H9 (cell line): ENCODE results near the gene COG8. TPM values are rescaled to one million over a fixed set of nuclear protein-coding genes. Genes with fewer than 3 reads are reported as not detected.

Experiments
- DNase-seq: peaks from one replicate; pipeline ENCODE4 v3.0.0-alpha.2; 2017
- H2AFZ ChIP-seq: one replicate; pipeline ENCODE4 v1.6.1; 2013; ENCODE audit warnings: mild to moderate bottlenecking, low read length, control low read depth, moderate library complexity
- H2AK5ac ChIP-seq: 2 replicates; pipeline ENCODE4 v1.6.1; 2013; ENCODE audit warnings: low read length, control low read depth, mixed read lengths; ENCODE audit not compliant: insufficient read length
- H2BK120ac ChIP-seq: one replicate; pipeline ENCODE4 v1.6.1; 2013; ENCODE audit warnings: low read depth, mild to moderate bottlenecking, low read length, control low read depth, inconsistent platforms; ENCODE audit not compliant: poor library complexity, severe bottlenecking
- H2BK12ac ChIP-seq: 2 replicates; pipeline ENCODE4 v1.6.1; 2013; ENCODE audit warnings: low read length, control low read depth, mixed read lengths, low read depth; ENCODE audit not compliant: insufficient read length
- H2BK15ac ChIP-seq: 2 replicates; pipeline ENCODE4 v1.6.1; 2013; ENCODE audit warnings: low read depth, low read length, control low read depth
- H2BK20ac ChIP-seq: one replicate; pipeline ENCODE4 v1.6.1; 2013; ENCODE audit warnings: low read depth, mild to moderate bottlenecking, low read length, control low read depth, inconsistent platforms; ENCODE audit not compliant: poor library complexity, severe bottlenecking
- H2BK5ac ChIP-seq: 2 replicates; pipeline ENCODE4 v1.6.1; 2013; ENCODE audit warnings: low read length, control low read depth, mixed read lengths; ENCODE audit not compliant: insufficient read length
- H3K14ac ChIP-seq: 2 replicates; pipeline ENCODE4 v1.6.1; 2013; ENCODE audit warnings: low read length, control low read depth; ENCODE audit not compliant: insufficient read depth
- H3K18ac ChIP-seq: 2 replicates; pipeline ENCODE4 v1.6.1; 2013; ENCODE audit warnings: low read depth, mild to moderate bottlenecking, mixed read lengths, low read length, control low read depth; ENCODE audit not compliant: insufficient read length
- H3K23ac ChIP-seq: 2 replicates; pipeline ENCODE4 v1.6.1; 2013; ENCODE audit warnings: low read length, control low read depth, mixed read lengths, low read depth; ENCODE audit not compliant: insufficient read length
- H3K23me2 ChIP-seq: 2 replicates; pipeline ENCODE4 v1.6.1; 2013; ENCODE audit warnings: low read depth, mild to moderate bottlenecking, mixed read lengths, low read length, control low read depth; ENCODE audit not compliant: insufficient read length, poor library complexity, severe bottlenecking
- H3K27ac ChIP-seq: 2 replicates; pipeline ENCODE4 v1.5.1; 2013; ENCODE audit warnings: low read length, control low read depth, mixed read lengths, low read depth; ENCODE audit not compliant: insufficient read length
- H3K27me3 ChIP-seq: 2 replicates; pipeline ENCODE4 v1.6.1; 2013; ENCODE audit warnings: low read length, control low read depth, inconsistent platforms; ENCODE audit not compliant: insufficient read depth
- H3K4ac ChIP-seq: 2 replicates; pipeline ENCODE4 v1.6.1; 2013; ENCODE audit warnings: low read depth, mild to moderate bottlenecking, control low read depth, inconsistent platforms, low read length, moderate library complexity
- H3K4me1 ChIP-seq: 2 replicates; pipeline ENCODE4 v1.6.1; 2013; ENCODE audit warnings: low read length, control low read depth, inconsistent platforms; ENCODE audit not compliant: insufficient read depth
- H3K4me2 ChIP-seq: 2 replicates; pipeline ENCODE4 v1.6.1; 2013; ENCODE audit warnings: low read length, control low read depth, mixed read lengths; ENCODE audit not compliant: insufficient read length, insufficient read depth
- H3K56ac ChIP-seq: 2 replicates; pipeline ENCODE4 v1.6.1; 2013; ENCODE audit warnings: low read depth, mild to moderate bottlenecking, mixed read lengths, low read length, control low read depth; ENCODE audit not compliant: insufficient read length
- H3K79me1 ChIP-seq: 2 replicates; pipeline ENCODE4 v1.6.1; 2013; ENCODE audit warnings: low read depth, mild to moderate bottlenecking, moderate library complexity, low read length, control low read depth, inconsistent platforms; ENCODE audit not compliant: insufficient read depth, poor library complexity, severe bottlenecking
- H3K79me2 ChIP-seq: 2 replicates; pipeline ENCODE4 v1.6.1; 2013; ENCODE audit warnings: low read length, control low read depth, inconsistent platforms; ENCODE audit not compliant: insufficient read depth
- H3K9ac ChIP-seq: 2 replicates; pipeline ENCODE4 v1.6.1; 2013; ENCODE audit warnings: low read length, control low read depth, mixed read lengths; ENCODE audit not compliant: insufficient read length; ENCODE audit errors: extremely low read depth
- H3K9me3 ChIP-seq: one replicate; pipeline ENCODE4 v1.6.1; 2013; ENCODE audit warnings: low read depth, low read length, inconsistent platforms; ENCODE audit not compliant: control insufficient read depth
- H3T11ph ChIP-seq: one replicate; pipeline ENCODE4 v1.6.1; 2013; ENCODE audit warnings: mild to moderate bottlenecking, low read length, control low read depth, inconsistent platforms
- H4K20me1 ChIP-seq: one replicate; pipeline ENCODE4 v1.6.1; 2013; ENCODE audit not compliant: control insufficient read depth, insufficient read length, insufficient read depth
- H4K5ac ChIP-seq: 2 replicates; pipeline ENCODE4 v1.6.1; 2013; ENCODE audit warnings: low read depth, mild to moderate bottlenecking, mixed read lengths, low read length, control low read depth; ENCODE audit not compliant: insufficient read length
- H4K8ac ChIP-seq: replicated peaks from 2 replicates; pipeline ENCODE4 v1.6.1; 2013; ENCODE audit warnings: low read length, control low read depth, mixed read lengths, low read depth; ENCODE audit not compliant: insufficient read length
- H4K91ac ChIP-seq: 2 replicates; pipeline ENCODE4 v1.6.1; 2013; ENCODE audit warnings: low read depth, mild to moderate bottlenecking, moderate library complexity, mixed read lengths, low read length, control low read depth; ENCODE audit not compliant: insufficient read length
- H3K27ac Mint-ChIP-seq, 3 experiments: 2 replicates in 2 of 3; 3 replicates in 1 of 3; pipeline ENCODE4 v1.8.0; 2020 to 2021; ENCODE audit warnings: mixed read lengths in 3 of 3, mild to moderate bottlenecking in 1 of 3, moderate library complexity in 1 of 3
- H3K27me3 Mint-ChIP-seq: 2 replicates; pipeline ENCODE4 v1.8.0; 2021; ENCODE audit warnings: low read depth, mild to moderate bottlenecking, moderate library complexity, mixed read lengths
- H3K36me3 Mint-ChIP-seq, 3 experiments: 2 replicates in 2 of 3; 3 replicates in 1 of 3; pipeline ENCODE4 v1.8.0; 2020 to 2021; ENCODE audit warnings: low read depth in 3 of 3, mixed read lengths in 3 of 3; ENCODE audit not compliant: insufficient read depth in 1 of 3
- H3K4me1 Mint-ChIP-seq, 2 experiments: 2 replicates each; pipeline ENCODE4 v1.8.0; 2020; ENCODE audit warnings: mixed read lengths in 2 of 2
- H3K4me3 Mint-ChIP-seq, 2 experiments: 2 replicates in 1 of 2; 3 replicates in 1 of 2; pipeline ENCODE4 v1.8.0; 2020 to 2021; ENCODE audit warnings: mild to moderate bottlenecking in 2 of 2, mixed read lengths in 2 of 2, moderate library complexity in 1 of 2
- H3K9me3 Mint-ChIP-seq, 2 experiments: 2 replicates in 1 of 2; 3 replicates in 1 of 2; pipeline ENCODE4 v1.8.0; 2020; ENCODE audit warnings: mild to moderate bottlenecking in 2 of 2, mixed read lengths in 2 of 2, moderate library complexity in 1 of 2
- WGBS: extraction: QIAGEN DNeasy Blood & Tissue Kit; methylation state at CpG from one replicate; pipeline ENCODE4 v1.1.7; 2013; ENCODE audit warnings: missing lambda C conversion rate, low lambda C conversion rate, mixed read lengths; ENCODE audit not compliant: insufficient read length; ENCODE audit errors: extremely low coverage; 5-methylcytosine and 5-hydroxymethylcytosine counted together
- total RNA-seq: library from RNA; stranded (reverse); gene quantifications from 2 replicates; pipeline ENCODE4 v1.2.1, GENCODE V29; 2021
- TF ChIP-seq, protein P1 (sequence below): fragments of 200-600 bp; sonication (generic); conservative IDR thresholded peaks from 3 replicates; pipeline ENCODE4 v1.8.0; 2021; ENCODE audit warnings: antibody characterized with exemption, mild to moderate bottlenecking

Gene COG8
- total RNA-seq, 1 experiment from 2014 or later: 52.3 TPM

DNA sequence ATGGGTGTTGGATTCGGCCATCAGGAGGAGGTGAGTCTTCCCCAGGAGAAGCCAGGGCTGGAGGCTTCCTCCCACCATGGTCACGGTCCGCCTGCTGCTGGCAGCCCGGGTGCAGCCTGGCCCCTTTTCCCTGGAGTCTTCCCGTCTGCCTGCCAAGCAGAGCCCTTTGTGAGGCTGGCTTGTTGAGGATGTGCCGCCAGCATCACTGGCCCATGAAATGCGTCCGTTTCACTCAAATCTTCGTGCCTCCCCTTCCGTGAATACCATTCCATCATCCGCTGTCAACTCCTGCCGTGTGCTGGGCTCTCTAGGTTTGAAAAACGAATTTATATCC, 18.7 kb downstream of the COG8 start:
- Histone ChIP-seq H3K23me2 (no peaks in the 10 kb centered on the region), H2AFZ (no peak overlapping the region), H3K14ac (no peak overlapping the region), H2AK5ac (no peak overlapping the region), H4K91ac (no peak overlapping the region), H3K9me3 (no peaks in the 10 kb centered on the region), H2BK5ac (no peak overlapping the region), H3K79me2 (no peaks in the 10 kb centered on the region), H3K56ac (no peak overlapping the region), H3K79me1 (no peaks in the 10 kb centered on the region), H2BK20ac (no peak overlapping the region), H4K20me1 (no peaks in the 10 kb centered on the region), H3K4ac (no peak overlapping the region), H3K27me3 (no peaks in the 10 kb centered on the region), H3T11ph (no peak overlapping the region), H3K27ac (no peak overlapping the region), H3K4me1 (no peaks in the 10 kb centered on the region), H2BK120ac (no peak overlapping the region), H3K23ac (no peak overlapping the region), H3K18ac (no peak overlapping the region), H4K8ac (no peak overlapping the region), H4K5ac (no peak overlapping the region), H2BK15ac (no peak overlapping the region), H3K9ac (no peak overlapping the region), H2BK12ac (no peak overlapping the region), H3K4me2 (no peak overlapping the region)
- Mint-ChIP-seq H3K4me3 (no peak overlapping the region; a peak in 1 of 5 replicates), H3K9me3 (no peaks in the 10 kb centered on the region), H3K27ac (peak overlapping the region in 2 of 3 experiments; percentile 70 to 71; a peak in 2 of 7 replicates), H3K4me1 (0 out of 4 replicates have a peak, but pooled peaks cover 0 to under 1% of the 10 kb centered on the region in 2 experiments), H3K36me3 (peaks cover 45 to 92% (median 86%) of the 10 kb centered on the region in 3 experiments), H3K27me3 (no peaks in the 10 kb centered on the region)
- no peak for DNase-seq
- TF ChIP-seq, protein P1, sequence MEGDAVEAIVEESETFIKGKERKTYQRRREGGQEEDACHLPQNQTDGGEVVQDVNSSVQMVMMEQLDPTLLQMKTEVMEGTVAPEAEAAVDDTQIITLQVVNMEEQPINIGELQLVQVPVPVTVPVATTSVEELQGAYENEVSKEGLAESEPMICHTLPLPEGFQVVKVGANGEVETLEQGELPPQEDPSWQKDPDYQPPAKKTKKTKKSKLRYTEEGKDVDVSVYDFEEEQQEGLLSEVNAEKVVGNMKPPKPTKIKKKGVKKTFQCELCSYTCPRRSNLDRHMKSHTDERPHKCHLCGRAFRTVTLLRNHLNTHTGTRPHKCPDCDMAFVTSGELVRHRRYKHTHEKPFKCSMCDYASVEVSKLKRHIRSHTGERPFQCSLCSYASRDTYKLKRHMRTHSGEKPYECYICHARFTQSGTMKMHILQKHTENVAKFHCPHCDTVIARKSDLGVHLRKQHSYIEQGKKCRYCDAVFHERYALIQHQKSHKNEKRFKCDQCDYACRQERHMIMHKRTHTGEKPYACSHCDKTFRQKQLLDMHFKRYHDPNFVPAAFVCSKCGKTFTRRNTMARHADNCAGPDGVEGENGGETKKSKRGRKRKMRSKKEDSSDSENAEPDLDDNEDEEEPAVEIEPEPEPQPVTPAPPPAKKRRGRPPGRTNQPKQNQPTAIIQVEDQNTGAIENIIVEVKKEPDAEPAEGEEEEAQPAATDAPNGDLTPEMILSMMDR: no peak
- no CpG with 5 or more reads among the region's 13 CpGs for WGBS
